ENCODE results near the gene KHDC3L.

GRCh38 chr6:73323323-73323722 lies 39.1 kb upstream of the KHDC3L start:
- TF ChIP-seq, protein P1, sequence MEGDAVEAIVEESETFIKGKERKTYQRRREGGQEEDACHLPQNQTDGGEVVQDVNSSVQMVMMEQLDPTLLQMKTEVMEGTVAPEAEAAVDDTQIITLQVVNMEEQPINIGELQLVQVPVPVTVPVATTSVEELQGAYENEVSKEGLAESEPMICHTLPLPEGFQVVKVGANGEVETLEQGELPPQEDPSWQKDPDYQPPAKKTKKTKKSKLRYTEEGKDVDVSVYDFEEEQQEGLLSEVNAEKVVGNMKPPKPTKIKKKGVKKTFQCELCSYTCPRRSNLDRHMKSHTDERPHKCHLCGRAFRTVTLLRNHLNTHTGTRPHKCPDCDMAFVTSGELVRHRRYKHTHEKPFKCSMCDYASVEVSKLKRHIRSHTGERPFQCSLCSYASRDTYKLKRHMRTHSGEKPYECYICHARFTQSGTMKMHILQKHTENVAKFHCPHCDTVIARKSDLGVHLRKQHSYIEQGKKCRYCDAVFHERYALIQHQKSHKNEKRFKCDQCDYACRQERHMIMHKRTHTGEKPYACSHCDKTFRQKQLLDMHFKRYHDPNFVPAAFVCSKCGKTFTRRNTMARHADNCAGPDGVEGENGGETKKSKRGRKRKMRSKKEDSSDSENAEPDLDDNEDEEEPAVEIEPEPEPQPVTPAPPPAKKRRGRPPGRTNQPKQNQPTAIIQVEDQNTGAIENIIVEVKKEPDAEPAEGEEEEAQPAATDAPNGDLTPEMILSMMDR (conservative IDR thresholded peaks at IDR 0.05; ENCODE audit: low read length): no peak
- no peak for TF ChIP-seq EZH2phosphoT487 (IDR thresholded peaks at IDR 0.05; ENCODE audit: borderline replicate concordance)
